Left cardiac atrium (tissue), 4 donors: ENCODE measurements around the gene KRT12. TPM values are rescaled to one million over a fixed set of nuclear protein-coding genes. Genes with fewer than 3 reads are reported as not detected.

ENCODE experiments used
- ATAC-seq, 2 donors: fragments of 200-7000 bp; cut with Tn5 transposase; one replicate each; pipeline ENCODE4 v1.9.1; 2020; ENCODE audit warnings: mild to moderate bottlenecking in 2 of 2, moderate library complexity in 2 of 2
- DNase-seq: peaks from one replicate; pipeline ENCODE4 v3.0.0-alpha.2; 2020
- intact Hi-C, 2 donors: fragments of 100-400 bp; cut with DNase I; formaldehyde crosslinking; loops; one replicate each; pipeline versions ENCODE4 v1.14.1 to v1.15.1; 2022 to 2023
- total RNA-seq, 2 donors: library from RNA; stranded (reverse); fragmentation: NEBNext Ultra II Directional; extraction: Animal tissue kit (Norgen Biotek cat#: 25700); gene quantifications; one replicate each; pipeline ENCODE4 v1.2.1, GENCODE V29; 2021
- donor health status: DM: no; HTN: yes; CAD: no.
- donor health status: DM: no; HTN: yes; CAD: no; lungs with severe emphysema.
- donor health status: DM: yes; HTN: yes; CAD: no.
- donor health status: Dilated cardiomyopathy.

The KRT12 gene
- total RNA-seq, 2 donors from 2014 or later: not detected

GRCh38 chr17:40852364-40852763, 14.7 kb downstream of the KRT12 start:
- intact Hi-C loops: no loop called here
- ATAC-seq (no peak), DNase-seq (no peak)

GRCh38 chr17:40850293-40850972, 16.6 kb downstream of the KRT12 start:
- intact Hi-C loops: no loop called here
- no peak for ATAC-seq
- DNase-seq: no peak

GRCh38 chr17:40849723-40850122, 17.3 kb downstream of the KRT12 start:
- intact Hi-C loops: no loop called here
- DNase-seq (no peak), ATAC-seq (no peak)

GRCh38 chr17:40848583-40849235, 18.3 kb downstream of the KRT12 start:
- ATAC-seq (no peak), DNase-seq (no peak)
- intact Hi-C loops: no loop called here

- no peak for DNase-seq
- intact Hi-C loops: no loop called here
- ATAC-seq: no peak
These were observed 20.4 kb downstream of the KRT12 start for GRCh38 chr17:40846515-40847144.

DNA sequence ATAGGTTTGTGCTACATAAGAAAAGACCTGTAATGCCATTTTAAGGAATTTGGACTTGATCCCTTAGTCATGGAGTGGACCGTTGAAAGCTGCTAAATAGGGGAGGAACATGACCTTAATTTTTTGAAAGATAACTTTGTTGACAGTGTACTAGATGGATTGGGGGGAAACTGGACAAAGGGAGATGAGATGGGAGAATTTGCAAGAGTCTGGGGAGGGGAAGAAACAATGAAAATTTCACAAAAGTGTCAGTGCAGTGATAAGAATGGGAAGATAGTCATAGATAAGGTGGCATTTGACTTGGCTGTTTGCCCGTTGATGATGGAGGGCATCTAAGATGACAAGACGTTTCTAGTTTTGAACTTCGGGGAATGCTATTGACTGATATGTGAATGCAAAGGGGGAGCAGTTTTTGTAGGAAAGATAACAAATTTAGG, 22.3 kb downstream of the KRT12 start:
- intact Hi-C loops: no loop called here
- ATAC-seq: no peak
- DNase-seq: no peak

DNA sequence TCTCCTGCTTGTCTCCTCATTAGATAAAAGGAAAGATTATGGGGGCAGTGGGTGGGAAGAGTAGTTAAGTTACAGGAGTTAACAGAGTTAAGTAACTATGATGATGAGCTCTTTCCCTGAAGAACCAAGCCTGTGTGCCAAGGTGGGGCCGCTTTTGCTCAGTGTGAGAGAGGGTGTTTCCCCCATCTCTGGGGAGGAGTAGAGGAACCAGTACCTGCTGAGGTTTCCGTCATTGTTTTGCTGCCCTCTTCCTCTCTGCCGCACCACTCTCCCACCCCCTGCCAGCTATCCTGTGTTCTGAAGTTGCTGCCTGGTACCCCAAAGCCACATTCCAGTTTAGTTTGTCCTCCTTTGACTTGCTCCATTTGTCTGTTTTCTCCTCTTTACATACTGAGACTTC, 23.8 kb downstream of the KRT12 start:
- intact Hi-C loops: no loop called here
- DNase-seq (no peak), ATAC-seq (no peak)

DNA sequence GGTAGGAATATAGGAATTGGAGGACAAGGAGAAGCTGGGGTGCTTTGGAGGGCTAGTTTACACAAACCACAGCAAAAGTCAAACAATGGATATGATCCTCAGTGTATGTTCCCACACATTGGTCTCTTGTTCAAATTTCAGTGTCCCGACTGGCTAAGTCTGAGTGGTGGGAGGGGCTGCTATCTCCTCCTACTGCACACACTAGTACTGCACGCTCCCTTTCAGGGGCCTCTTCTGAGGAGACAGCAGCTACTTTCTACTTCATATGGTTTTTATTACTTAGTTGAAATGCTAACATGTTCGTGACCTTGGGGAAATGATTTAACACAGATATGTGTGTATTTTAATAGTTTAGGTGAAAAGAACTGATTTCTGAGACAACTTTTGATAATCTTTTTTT, 25.8 kb downstream of the KRT12 start:
- intact Hi-C loops: no loop called here
- DNase-seq (no peak), ATAC-seq (no peak)

GRCh38 chr17:40839194-40839593, 27.8 kb downstream of the KRT12 start:
- no peak for ATAC-seq
- intact Hi-C loops: no loop called here

GRCh38 chr17:40836020-40836419, 31.0 kb downstream of the KRT12 start:
- DNase-seq: no peak
- ATAC-seq: no peak
- intact Hi-C loops: no loop called here

More at GRCh38 chr17:40839194-40839593, 27.8 kb downstream of the KRT12 start:
- DNase-seq: no peak

GRCh38 chr17:40833882-40834281, 33.1 kb downstream of the KRT12 start:
- DNase-seq (no peak), ATAC-seq (no peak)
- intact Hi-C loops: no loop called here

GRCh38 chr17:40832840-40833239, 34.2 kb downstream of the KRT12 start:
- intact Hi-C loops: no loop called here
- ATAC-seq: no peak
- DNase-seq: no peak

DNA sequence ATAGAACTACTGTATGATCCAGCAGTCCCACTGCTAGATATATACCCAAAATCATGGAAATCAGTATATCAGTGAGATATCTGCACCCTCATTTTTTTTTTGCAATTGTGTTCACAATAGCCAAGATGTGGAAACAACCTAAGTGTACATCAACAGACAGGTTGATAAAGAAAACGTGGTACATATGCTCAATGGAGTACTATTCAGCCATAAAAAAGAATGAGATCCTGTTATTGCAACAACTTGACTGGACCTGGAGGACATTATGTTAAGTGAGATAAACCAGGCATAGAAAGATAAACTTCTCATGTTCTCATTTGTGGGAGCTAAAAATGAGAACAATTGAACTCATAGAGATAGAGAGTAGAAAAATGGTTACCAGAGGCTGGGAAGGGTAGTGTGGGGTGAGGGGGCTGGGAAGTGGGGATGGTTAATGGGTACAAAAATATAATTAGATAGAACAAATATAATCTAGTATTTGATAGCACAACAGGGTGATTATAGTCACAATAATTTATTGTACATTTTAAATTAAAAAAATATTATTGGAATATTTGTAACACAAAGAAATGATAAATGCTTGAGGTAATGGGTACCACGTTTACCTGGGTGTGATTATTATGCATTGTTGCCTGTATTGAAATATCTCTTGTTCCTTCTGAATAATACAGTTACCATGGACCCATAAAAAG, 36.8 kb downstream of the KRT12 start:
- DNase-seq (no peak), ATAC-seq (no peak)
- intact Hi-C loops: no loop called here

DNA sequence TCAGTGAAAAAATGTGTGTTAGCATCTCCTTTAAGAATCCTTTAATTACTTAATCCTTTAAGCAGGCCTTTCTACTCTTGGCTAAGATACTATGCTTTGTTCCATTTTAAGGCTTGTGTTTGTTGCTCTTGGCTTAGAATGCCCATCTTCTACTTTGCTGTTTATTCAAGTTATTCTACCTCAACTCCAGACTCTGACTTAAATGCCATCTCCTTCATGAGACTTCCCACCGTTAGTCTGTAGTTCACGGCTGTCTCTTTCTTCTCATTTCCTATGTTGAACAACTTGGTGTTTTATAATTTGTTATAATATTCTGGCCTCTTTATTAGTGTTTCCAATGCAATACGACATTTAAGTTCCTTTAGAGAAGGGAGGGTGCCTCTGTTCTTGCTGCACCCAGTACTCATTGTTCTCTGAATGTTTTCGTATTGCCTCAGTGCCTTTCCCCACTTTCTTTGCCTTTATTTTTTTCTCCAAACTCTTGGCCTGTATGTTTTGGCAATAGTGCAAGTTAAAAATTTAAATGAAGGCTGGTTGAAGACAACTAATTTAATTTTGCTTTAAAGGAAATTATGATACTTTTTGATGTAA, 38.5 kb downstream of the KRT12 start:
- peak in 1 of 2 donors; percentile 65 for ATAC-seq
- no peak for DNase-seq
- intact Hi-C loops: no loop called here

DNA sequence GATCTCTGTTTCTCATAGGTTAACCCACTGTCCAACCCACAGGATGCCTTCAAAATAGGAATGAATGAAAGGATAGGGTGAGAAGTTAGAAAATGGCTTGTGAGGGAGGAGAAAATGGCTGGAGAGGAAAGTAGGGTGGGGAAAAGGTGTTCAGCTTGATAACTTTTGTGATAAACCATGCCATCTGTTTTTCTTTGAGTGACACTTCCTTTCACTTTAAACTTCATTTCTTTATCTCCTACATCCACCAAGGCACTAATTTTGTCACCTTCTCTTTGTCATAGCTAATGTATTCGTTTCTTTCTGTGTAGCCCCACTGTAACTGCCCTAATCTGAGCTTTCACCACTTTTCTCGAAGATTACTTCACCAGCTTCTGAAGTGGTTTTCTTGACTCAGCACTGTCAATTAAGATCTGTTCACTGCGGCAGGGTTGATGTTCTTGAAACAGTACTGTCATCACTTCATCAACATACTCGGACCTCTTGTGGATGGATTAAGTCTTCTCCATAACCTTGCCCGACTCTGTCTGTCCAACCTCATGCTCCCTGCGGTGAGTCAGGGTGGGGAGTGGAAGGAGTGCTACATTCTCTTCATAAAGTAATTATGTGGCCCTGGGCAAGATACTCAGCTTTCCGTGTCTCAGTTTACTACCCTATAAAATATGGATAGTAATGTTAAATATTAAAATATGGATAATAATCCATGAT, 39.1 kb downstream of the KRT12 start:
- DNase-seq (no peak), ATAC-seq (peak in 1 of 2 donors; percentile 97)
- intact Hi-C loops: no loop called here

GRCh38 chr17:40825599-40825998, 41.4 kb downstream of the KRT12 start:
- ATAC-seq (no peak), DNase-seq (no peak)
- intact Hi-C loops: no loop called here

- ATAC-seq (no peak), DNase-seq (no peak)
- intact Hi-C loops: no loop called here
These were observed 42.8 kb downstream of the KRT12 start for GRCh38 chr17:40824015-40824832.

DNA sequence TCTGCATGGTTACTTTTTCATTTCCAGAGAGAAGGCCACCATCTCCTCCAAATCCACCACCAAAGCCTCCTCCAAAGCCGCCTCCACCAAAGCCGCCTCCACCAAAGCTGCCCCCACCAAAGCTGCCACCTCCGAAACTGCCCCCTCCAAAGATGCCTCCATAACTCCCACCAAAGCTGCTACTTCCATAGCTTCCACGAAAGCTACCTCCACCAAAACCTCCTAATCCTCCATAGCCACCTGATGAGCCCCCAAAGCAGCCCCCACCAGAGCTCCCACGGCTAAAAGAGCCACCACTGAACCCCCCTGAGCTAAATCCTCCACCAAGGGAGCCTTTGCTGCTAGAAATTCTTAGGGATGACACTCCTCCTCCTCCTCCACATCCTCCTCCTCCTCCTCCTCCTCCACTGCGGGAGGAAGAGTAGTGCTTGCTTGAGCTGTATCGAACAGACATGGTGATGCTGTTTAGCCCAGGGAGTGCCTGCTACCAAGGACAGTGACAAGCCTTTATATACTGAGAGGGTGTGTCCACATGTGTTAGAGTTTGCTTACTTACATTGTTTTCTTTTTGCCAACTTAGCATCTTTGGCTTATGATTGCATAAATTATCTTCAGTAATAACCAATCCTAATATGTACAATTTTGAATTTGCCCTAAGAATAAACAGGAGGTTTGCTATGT, 44.8 kb downstream of the KRT12 start, which contains the start of gene KRT10:
TSS of gene KRT10 (minus strand) at position 483 of the 681 bp plus-strand sequence. CDS start at position 454, 29 bp downstream.
- no peak for ATAC-seq
- no peak for DNase-seq
- intact Hi-C loops: no loop called here
